Measurements from ENCODE around the gene AFAP1L1. TPM values are rescaled to one million over a fixed set of nuclear protein-coding genes. Genes with fewer than 3 reads are reported as not detected.

Gene AFAP1L1
- total and polyA plus RNA-seq, 2 of the 13 experiments (the other 11 are each of a cell fraction or from before 2014, with no cell fraction given) = 0.38 to 1.0 TPM

DNA sequence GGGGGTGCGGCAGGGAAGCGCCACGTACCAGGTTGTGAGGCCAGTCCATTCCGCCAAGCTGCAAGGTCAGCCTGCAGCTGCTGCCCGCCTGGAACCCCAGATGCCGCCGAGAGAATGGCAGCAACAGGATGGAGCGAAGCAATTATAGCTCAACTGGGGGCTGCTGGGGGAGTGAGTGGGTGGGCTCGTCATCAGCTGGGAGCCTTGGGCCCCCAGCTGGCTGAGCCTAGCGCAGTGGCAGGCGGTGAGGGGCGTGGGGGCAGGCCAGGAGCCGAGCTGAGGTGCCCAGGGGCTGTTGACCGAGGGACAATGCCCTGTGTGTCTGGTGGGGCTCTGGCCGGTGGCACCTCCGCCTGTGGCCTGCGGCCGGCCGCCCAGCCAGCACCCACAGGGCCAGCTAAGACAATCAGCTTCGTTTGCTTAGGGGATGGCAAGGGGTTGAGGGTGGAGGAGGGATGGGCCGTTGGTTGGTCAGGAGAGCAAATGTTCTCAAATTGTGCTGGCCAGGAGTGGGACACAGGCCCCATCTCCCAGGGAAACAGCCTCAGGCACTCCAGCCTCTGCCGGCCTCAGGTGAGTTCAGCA lies 107.6 kb downstream of the AFAP1L1 start, which contains the start of gene IL17B:
IL17B (minus strand) TSS at position 116 of the 585 bp plus-strand sequence; CDS start at position 49, 67 bp downstream.
- WGBS (ENCODE audit: low lambda C conversion rate) = 47% methylated on average over 12 of the region's 22 CpGs
- peak; percentile 14 for ATAC-seq
- in situ Hi-C loops (cut with HindIII; ENCODE audit: extremely low pct_ligation_motif_present, low pct_unique_long_range_greater_than_20kb) = no loop called here
- Histone ChIP-seq H3K4me1 (ENCODE audit: insufficient read depth, low read length) (peaks cover 57% of the 10 kb centered on the region), H3K9me3 (ENCODE audit: low read length) (no peaks in the 10 kb centered on the region), H3K4me3 (replicated peaks in 1 of 3; ENCODE audit: insufficient read depth in 1 of 3, low read depth in 2 of 3, low read length in 3 of 3) (peak within 1 kb of the TSS in 2 of 3 experiments; percentile 24 to 49; a peak in 5 of 6 replicates), H4K20me1 (ENCODE audit: insufficient read depth, low read length) (no peaks in the 10 kb centered on the region), H3K27ac (ENCODE audit: extremely low read length, insufficient read depth, low read length) (peak within 1 kb of the TSS; percentile 5), H3K27me3 (ENCODE audit: control insufficient read depth in 1 of 2, insufficient read depth in 2 of 2, low read length in 2 of 2) (peaks cover 0 to 3% of the 10 kb centered on the region in 2 experiments; a peak in 1 of 5 replicates), H3K36me3 (replicated peaks in 1 of 2; ENCODE audit: control insufficient read depth in 1 of 2, insufficient read depth in 2 of 2, low read length in 2 of 2) (no peaks in the 10 kb centered on the region), H3K4me2 (ENCODE audit: low read depth, low read length) (peak within 1 kb of the TSS; percentile 63), H3K79me2 (ENCODE audit: insufficient read depth, low read length) (no peaks in the 10 kb centered on the region), H3K9ac (ENCODE audit: insufficient read depth, low read depth, low read length) (peak within 1 kb of the TSS; percentile 25), H2AFZ (ENCODE audit: low read length) (no peak within 1 kb of the TSS)
- BruUV-seq (replicated peaks) = no TSS peak
- CTCF ChIA-PET (ENCODE audit: low intra/inter-chr PET ratio, low total read pairs) = no interaction called here
- FAIRE-seq = no peak
- intact Hi-C loops (cut with micrococcal nuclease; ENCODE audit: unreplicated experiment) = no loop called here
- POLR2A ChIA-PET = interaction anchor here (1.1 to 2.0 kb wide), 3 partner anchors 12 to 59 kb away, joined by 3 to 7 read pairs (median 5); partner anchors contain the start of gene GRPEL2
- DNase-seq (ENCODE audit: low spot score) = no peak
- TF ChIP-seq, protein P1, sequence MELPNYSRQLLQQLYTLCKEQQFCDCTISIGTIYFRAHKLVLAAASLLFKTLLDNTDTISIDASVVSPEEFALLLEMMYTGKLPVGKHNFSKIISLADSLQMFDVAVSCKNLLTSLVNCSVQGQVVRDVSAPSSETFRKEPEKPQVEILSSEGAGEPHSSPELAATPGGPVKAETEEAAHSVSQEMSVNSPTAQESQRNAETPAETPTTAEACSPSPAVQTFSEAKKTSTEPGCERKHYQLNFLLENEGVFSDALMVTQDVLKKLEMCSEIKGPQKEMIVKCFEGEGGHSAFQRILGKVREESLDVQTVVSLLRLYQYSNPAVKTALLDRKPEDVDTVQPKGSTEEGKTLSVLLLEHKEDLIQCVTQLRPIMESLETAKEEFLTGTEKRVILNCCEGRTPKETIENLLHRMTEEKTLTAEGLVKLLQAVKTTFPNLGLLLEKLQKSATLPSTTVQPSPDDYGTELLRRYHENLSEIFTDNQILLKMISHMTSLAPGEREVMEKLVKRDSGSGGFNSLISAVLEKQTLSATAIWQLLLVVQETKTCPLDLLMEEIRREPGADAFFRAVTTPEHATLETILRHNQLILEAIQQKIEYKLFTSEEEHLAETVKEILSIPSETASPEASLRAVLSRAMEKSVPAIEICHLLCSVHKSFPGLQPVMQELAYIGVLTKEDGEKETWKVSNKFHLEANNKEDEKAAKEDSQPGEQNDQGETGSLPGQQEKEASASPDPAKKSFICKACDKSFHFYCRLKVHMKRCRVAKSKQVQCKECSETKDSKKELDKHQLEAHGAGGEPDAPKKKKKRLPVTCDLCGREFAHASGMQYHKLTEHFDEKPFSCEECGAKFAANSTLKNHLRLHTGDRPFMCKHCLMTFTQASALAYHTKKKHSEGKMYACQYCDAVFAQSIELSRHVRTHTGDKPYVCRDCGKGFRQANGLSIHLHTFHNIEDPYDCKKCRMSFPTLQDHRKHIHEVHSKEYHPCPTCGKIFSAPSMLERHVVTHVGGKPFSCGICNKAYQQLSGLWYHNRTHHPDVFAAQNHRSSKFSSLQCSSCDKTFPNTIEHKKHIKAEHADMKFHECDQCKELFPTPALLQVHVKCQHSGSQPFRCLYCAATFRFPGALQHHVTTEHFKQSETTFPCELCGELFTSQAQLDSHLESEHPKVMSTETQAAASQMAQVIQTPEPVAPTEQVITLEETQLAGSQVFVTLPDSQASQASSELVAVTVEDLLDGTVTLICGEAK (IDR thresholded peaks at IDR 0.05) = no peak
- TF ChIP-seq, protein P1 (CRISPR knock-in tag; IDR thresholded peaks at IDR 0.05) = no peak
- TF ChIP-seq, protein P2, sequence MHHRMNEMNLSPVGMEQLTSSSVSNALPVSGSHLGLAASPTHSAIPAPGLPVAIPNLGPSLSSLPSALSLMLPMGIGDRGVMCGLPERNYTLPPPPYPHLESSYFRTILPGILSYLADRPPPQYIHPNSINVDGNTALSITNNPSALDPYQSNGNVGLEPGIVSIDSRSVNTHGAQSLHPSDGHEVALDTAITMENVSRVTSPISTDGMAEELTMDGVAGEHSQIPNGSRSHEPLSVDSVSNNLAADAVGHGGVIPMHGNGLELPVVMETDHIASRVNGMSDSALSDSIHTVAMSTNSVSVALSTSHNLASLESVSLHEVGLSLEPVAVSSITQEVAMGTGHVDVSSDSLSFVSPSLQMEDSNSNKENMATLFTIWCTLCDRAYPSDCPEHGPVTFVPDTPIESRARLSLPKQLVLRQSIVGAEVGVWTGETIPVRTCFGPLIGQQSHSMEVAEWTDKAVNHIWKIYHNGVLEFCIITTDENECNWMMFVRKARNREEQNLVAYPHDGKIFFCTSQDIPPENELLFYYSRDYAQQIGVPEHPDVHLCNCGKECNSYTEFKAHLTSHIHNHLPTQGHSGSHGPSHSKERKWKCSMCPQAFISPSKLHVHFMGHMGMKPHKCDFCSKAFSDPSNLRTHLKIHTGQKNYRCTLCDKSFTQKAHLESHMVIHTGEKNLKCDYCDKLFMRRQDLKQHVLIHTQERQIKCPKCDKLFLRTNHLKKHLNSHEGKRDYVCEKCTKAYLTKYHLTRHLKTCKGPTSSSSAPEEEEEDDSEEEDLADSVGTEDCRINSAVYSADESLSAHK (CRISPR knock-in tag; IDR thresholded peaks at IDR 0.05; ENCODE audit: borderline replicate concordance) = no peak
- TF ChIP-seq, protein P3, sequence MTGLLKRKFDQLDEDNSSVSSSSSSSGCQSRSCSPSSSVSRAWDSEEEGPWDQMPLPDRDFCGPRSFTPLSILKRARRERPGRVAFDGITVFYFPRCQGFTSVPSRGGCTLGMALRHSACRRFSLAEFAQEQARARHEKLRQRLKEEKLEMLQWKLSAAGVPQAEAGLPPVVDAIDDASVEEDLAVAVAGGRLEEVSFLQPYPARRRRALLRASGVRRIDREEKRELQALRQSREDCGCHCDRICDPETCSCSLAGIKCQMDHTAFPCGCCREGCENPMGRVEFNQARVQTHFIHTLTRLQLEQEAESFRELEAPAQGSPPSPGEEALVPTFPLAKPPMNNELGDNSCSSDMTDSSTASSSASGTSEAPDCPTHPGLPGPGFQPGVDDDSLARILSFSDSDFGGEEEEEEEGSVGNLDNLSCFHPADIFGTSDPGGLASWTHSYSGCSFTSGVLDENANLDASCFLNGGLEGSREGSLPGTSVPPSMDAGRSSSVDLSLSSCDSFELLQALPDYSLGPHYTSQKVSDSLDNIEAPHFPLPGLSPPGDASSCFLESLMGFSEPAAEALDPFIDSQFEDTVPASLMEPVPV (CRISPR knock-in tag; IDR thresholded peaks at IDR 0.05) = no peak
- TF ChIP-seq, protein P4, sequence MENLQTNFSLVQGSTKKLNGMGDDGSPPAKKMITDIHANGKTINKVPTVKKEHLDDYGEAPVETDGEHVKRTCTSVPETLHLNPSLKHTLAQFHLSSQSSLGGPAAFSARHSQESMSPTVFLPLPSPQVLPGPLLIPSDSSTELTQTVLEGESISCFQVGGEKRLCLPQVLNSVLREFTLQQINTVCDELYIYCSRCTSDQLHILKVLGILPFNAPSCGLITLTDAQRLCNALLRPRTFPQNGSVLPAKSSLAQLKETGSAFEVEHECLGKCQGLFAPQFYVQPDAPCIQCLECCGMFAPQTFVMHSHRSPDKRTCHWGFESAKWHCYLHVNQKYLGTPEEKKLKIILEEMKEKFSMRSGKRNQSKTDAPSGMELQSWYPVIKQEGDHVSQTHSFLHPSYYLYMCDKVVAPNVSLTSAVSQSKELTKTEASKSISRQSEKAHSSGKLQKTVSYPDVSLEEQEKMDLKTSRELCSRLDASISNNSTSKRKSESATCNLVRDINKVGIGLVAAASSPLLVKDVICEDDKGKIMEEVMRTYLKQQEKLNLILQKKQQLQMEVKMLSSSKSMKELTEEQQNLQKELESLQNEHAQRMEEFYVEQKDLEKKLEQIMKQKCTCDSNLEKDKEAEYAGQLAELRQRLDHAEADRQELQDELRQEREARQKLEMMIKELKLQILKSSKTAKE (CRISPR knock-in tag; IDR thresholded peaks at IDR 0.05; ENCODE audit: borderline replicate concordance) = no peak

All from HepG2 (cell line).